ENCODE measurements around the gene GPR61. TPM values are rescaled to one million over a fixed set of nuclear protein-coding genes. Genes with fewer than 3 reads are reported as not detected.

The GPR61 gene
- total RNA-seq, 1 experiment from 2014 or later, result 0.07 TPM

- 0 out of 2 replicates have a peak, but pooled peaks cover 3% of the 10 kb centered on the region for H3K79me2 ChIP-seq (ENCODE audit: low read length)
- H4K20me1 ChIP-seq (ENCODE audit: low read length), result no peaks in the 10 kb centered on the region
- CTCF ChIA-PET, result no interaction called here
- H3K27me3 ChIP-seq (ENCODE audit: low read length), result no peaks in the 10 kb centered on the region
- no peaks in the 10 kb centered on the region for H3K9me3 ChIP-seq (ENCODE audit: low read length)
- H3K36me3 ChIP-seq (ENCODE audit: low read depth, low read length), result no peaks in the 10 kb centered on the region; the same call in 1 of the 2 replicates
- H3K4me2 ChIP-seq (ENCODE audit: low read length), result no peak overlapping the region
- POLR2A ChIA-PET (ENCODE audit: unreplicated experiment), result no interaction called here
- no TSS peak for BruUV-seq (replicated peaks)
- no peaks in the 10 kb centered on the region for H3K9me2 ChIP-seq (replicated peaks; ENCODE audit: low read length)
- no peak for TF ChIP-seq CTCF (conservative IDR thresholded peaks at IDR 0.05; ENCODE audit: low read depth, low read length)
- no peak for TF ChIP-seq EZH2phosphoT487 (IDR thresholded peaks at IDR 0.05; ENCODE audit: borderline replicate concordance, low read length)
- no peak for TF ChIP-seq EZH2 (IDR thresholded peaks at IDR 0.05; ENCODE audit: low read length, unreplicated experiment)
- ATAC-seq, result no peak
- no peak for DNase-seq
- H3K27ac ChIP-seq (ENCODE audit: low read length), result no peak overlapping the region
- H3K4me1 ChIP-seq (ENCODE audit: insufficient read depth, low read length), result peaks cover 12% of the 10 kb centered on the region; the same call in 1 of the 2 replicates
- H3K9ac ChIP-seq (ENCODE audit: low read length), result no peak overlapping the region
- H3K4me3 ChIP-seq (ENCODE audit: low read length), result no peak overlapping the region
- intact Hi-C loops (cut with micrococcal nuclease), result no loop called here
- no peaks in the 10 kb centered on the region for H3F3A ChIP-seq (ENCODE audit: low read length, unreplicated experiment)
- H2AFZ ChIP-seq (ENCODE audit: low read length), result no peak overlapping the region
Observed at GRCh38 chr1:109500941-109501381, 38.7 kb upstream of the GPR61 start.

GRCh38 chr1:109501644-109502363, 37.9 kb upstream of the GPR61 start:
- Histone ChIP-seq H3K4me2 (ENCODE audit: low read length) (no peak overlapping the region), H3K36me3 (ENCODE audit: low read depth, low read length) (no peaks in the 10 kb centered on the region; the same call in 1 of the 2 replicates), H3K4me1 (ENCODE audit: insufficient read depth, low read length) (peaks cover 12% of the 10 kb centered on the region; the same call in 1 of the 2 replicates), H3K79me2 (ENCODE audit: low read length) (0 out of 2 replicates have a peak, but pooled peaks cover 3% of the 10 kb centered on the region), H3K9ac (ENCODE audit: low read length) (no peak overlapping the region), H3K27me3 (ENCODE audit: low read length) (no peaks in the 10 kb centered on the region), H3K9me3 (ENCODE audit: low read length) (no peaks in the 10 kb centered on the region), H4K20me1 (ENCODE audit: low read length) (no peaks in the 10 kb centered on the region), H3K27ac (ENCODE audit: low read length) (no peak overlapping the region), H2AFZ (ENCODE audit: low read length) (no peak overlapping the region), H3K9me2 (replicated peaks; ENCODE audit: low read length) (no peaks in the 10 kb centered on the region), H3K4me3 (ENCODE audit: low read length) (no peak overlapping the region), H3F3A (ENCODE audit: low read length, unreplicated experiment) (no peaks in the 10 kb centered on the region)
- no peak for ATAC-seq
- intact Hi-C loops (cut with micrococcal nuclease), result no loop called here
- DNase-seq, result no peak
- POLR2A ChIA-PET (ENCODE audit: unreplicated experiment), result no interaction called here
- CTCF ChIA-PET, result no interaction called here
- no TSS peak for BruUV-seq (replicated peaks)
- TF ChIP-seq CTCF (conservative IDR thresholded peaks at IDR 0.05; ENCODE audit: low read depth, low read length) (no peak), EZH2phosphoT487 (IDR thresholded peaks at IDR 0.05; ENCODE audit: borderline replicate concordance, low read length) (no peak), EZH2 (IDR thresholded peaks at IDR 0.05; ENCODE audit: low read length, unreplicated experiment) (no peak)

- CTCF ChIA-PET, result no interaction called here
- POLR2A ChIA-PET (ENCODE audit: unreplicated experiment), result no interaction called here
- DNase-seq (no peak), ATAC-seq (no peak)
- no TSS peak for BruUV-seq (replicated peaks)
- Histone ChIP-seq H3K27me3 (ENCODE audit: low read length) (no peaks in the 10 kb centered on the region), H3K36me3 (ENCODE audit: low read depth, low read length) (no peaks in the 10 kb centered on the region; the same call in 1 of the 2 replicates), H3K79me2 (ENCODE audit: low read length) (0 out of 2 replicates have a peak, but pooled peaks cover 3% of the 10 kb centered on the region), H3K27ac (ENCODE audit: low read length) (no peak overlapping the region), H3K9ac (ENCODE audit: low read length) (no peak overlapping the region), H3K4me3 (ENCODE audit: low read length) (no peak overlapping the region), H3K4me2 (ENCODE audit: low read length) (no peak overlapping the region), H3K4me1 (ENCODE audit: insufficient read depth, low read length) (peaks cover 12% of the 10 kb centered on the region; the same call in 1 of the 2 replicates), H4K20me1 (ENCODE audit: low read length) (no peaks in the 10 kb centered on the region), H3F3A (ENCODE audit: low read length, unreplicated experiment) (no peaks in the 10 kb centered on the region), H3K9me2 (replicated peaks; ENCODE audit: low read length) (no peaks in the 10 kb centered on the region), H2AFZ (ENCODE audit: low read length) (no peak overlapping the region), H3K9me3 (ENCODE audit: low read length) (no peaks in the 10 kb centered on the region)
- intact Hi-C loops (cut with micrococcal nuclease), result no loop called here
- TF ChIP-seq EZH2 (IDR thresholded peaks at IDR 0.05; ENCODE audit: low read length, unreplicated experiment), result no peak
Observed at GRCh38 chr1:109502364-109502851, 37.3 kb upstream of the GPR61 start.

Data from PC-3 (cell line).